ENCODE measurements around the gene FOXRED2. TPM values are rescaled to one million over a fixed set of nuclear protein-coding genes. Genes with fewer than 3 reads are reported as not detected.

FOXRED2 gene
- polyA plus RNA-seq, 1 donor from 2014 or later = 7.9 TPM

GRCh38 chr22:36442506-36443197 is 64.2 kb downstream of the FOXRED2 start:
- Histone ChIP-seq H3K4me3 (ENCODE audit: low read length) (no peak overlapping the region), H3F3A (ENCODE audit: insufficient read depth, low read length, poor library complexity, severe bottlenecking) (no peaks in the 10 kb centered on the region), H3K27ac (ENCODE audit: low read length) (no peak overlapping the region), H3K79me2 (replicated peaks; ENCODE audit: insufficient read depth, low read length) (no peaks in the 10 kb centered on the region), H2AFZ (ENCODE audit: low read depth, low read length) (no peak overlapping the region), H3K9ac (ENCODE audit: low read length) (no peak overlapping the region), H3K9me3 (ENCODE audit: low read length) (no peaks in the 10 kb centered on the region), H4K20me1 (ENCODE audit: insufficient read depth) (no peaks in the 10 kb centered on the region), H3K36me3 (ENCODE audit: insufficient read depth, low read length) (no peaks in the 10 kb centered on the region), H3K9me2 (ENCODE audit: insufficient read depth, low read length) (no peaks in the 10 kb centered on the region), H3K27me3 (ENCODE audit: insufficient read depth, low read depth, low read length) (no peaks in the 10 kb centered on the region), H3K4me2 (ENCODE audit: low read length) (no peak overlapping the region)
- TF ChIP-seq REST (IDR thresholded peaks at IDR 0.05; ENCODE audit: borderline replicate concordance) = no peak
- no peak for TF ChIP-seq POLR2AphosphoS5 (IDR thresholded peaks at IDR 0.05)
- TF ChIP-seq TAF1 (IDR thresholded peaks at IDR 0.05; ENCODE audit: low read depth) = no peak
- TF ChIP-seq MXI1 (conservative IDR thresholded peaks at IDR 0.05; ENCODE audit: poor library complexity, severe bottlenecking) = no peak
- no peak for TF ChIP-seq EZH2 (IDR thresholded peaks at IDR 0.05; ENCODE audit: borderline replicate concordance, insufficient read depth, low read length, poor library complexity, severe bottlenecking)
- no peak for TF ChIP-seq EP300 (conservative IDR thresholded peaks at IDR 0.05; ENCODE audit: poor library complexity, severe bottlenecking)
- no peak for TF ChIP-seq RAD21 (conservative IDR thresholded peaks at IDR 0.05)
- TF ChIP-seq CTCF (IDR thresholded peaks at IDR 0.05; ENCODE audit: poor library complexity, severe bottlenecking) = no peak
- TF ChIP-seq SMC3 (conservative IDR thresholded peaks at IDR 0.05; ENCODE audit: poor library complexity) = no peak

- no peaks in the 10 kb centered on the region for H4K20me1 ChIP-seq (ENCODE audit: insufficient read depth)
- H3F3A ChIP-seq (ENCODE audit: insufficient read depth, low read length, poor library complexity, severe bottlenecking) = no peaks in the 10 kb centered on the region
- H3K27ac ChIP-seq (ENCODE audit: low read length) = no peak overlapping the region
- no peaks in the 10 kb centered on the region for H3K27me3 ChIP-seq (ENCODE audit: insufficient read depth, low read depth, low read length)
- H3K4me3 ChIP-seq (ENCODE audit: low read length) = no peak overlapping the region
- no peak overlapping the region for H3K4me2 ChIP-seq (ENCODE audit: low read length)
- H3K9ac ChIP-seq (ENCODE audit: low read length) = no peak overlapping the region
- TF ChIP-seq EZH2 (IDR thresholded peaks at IDR 0.05; ENCODE audit: borderline replicate concordance, insufficient read depth, low read length, poor library complexity, severe bottlenecking) (no peak), TAF1 (IDR thresholded peaks at IDR 0.05; ENCODE audit: low read depth) (no peak), REST (IDR thresholded peaks at IDR 0.05; ENCODE audit: borderline replicate concordance) (no peak), RAD21 (conservative IDR thresholded peaks at IDR 0.05) (no peak), CTCF (IDR thresholded peaks at IDR 0.05; ENCODE audit: poor library complexity, severe bottlenecking) (no peak), MXI1 (conservative IDR thresholded peaks at IDR 0.05; ENCODE audit: poor library complexity, severe bottlenecking) (no peak), EP300 (conservative IDR thresholded peaks at IDR 0.05; ENCODE audit: poor library complexity, severe bottlenecking) (no peak), POLR2AphosphoS5 (IDR thresholded peaks at IDR 0.05) (no peak), SMC3 (conservative IDR thresholded peaks at IDR 0.05; ENCODE audit: poor library complexity) (no peak)
- H3K9me3 ChIP-seq (ENCODE audit: low read length) = no peaks in the 10 kb centered on the region
- no peaks in the 10 kb centered on the region for H3K9me2 ChIP-seq (ENCODE audit: insufficient read depth, low read length)
- H3K79me2 ChIP-seq (replicated peaks; ENCODE audit: insufficient read depth, low read length) = no peaks in the 10 kb centered on the region
- H2AFZ ChIP-seq (ENCODE audit: low read depth, low read length) = no peak overlapping the region
- H3K36me3 ChIP-seq (ENCODE audit: insufficient read depth, low read length) = no peaks in the 10 kb centered on the region
Observed at GRCh38 chr22:36440429-36441002, 66.3 kb downstream of the FOXRED2 start.

Measured in neural cell (in vitro differentiated cells).